ENCODE data around the gene STMP1. TPM values are rescaled to one million over a fixed set of nuclear protein-coding genes. Genes with fewer than 3 reads are reported as not detected.
A peak's percentile ranks its signal among the peaks of the same experiment; 100 is the strongest.
"Not testable (repeated sequence)": the region's sequence is repeated elsewhere in the genome, so short reads cannot be mapped to it uniquely, and the experiment has no call there.

STMP1 gene
- total RNA-seq, 1 donor from 2014 or later, result 10.1 TPM

- DNase-seq (ENCODE audit: low spot score in 2 of 2), result no peak
- H3K4me3 ChIP-seq, result no peak overlapping the region
- H3K4me1 ChIP-seq, result peaks cover 0 to 19% of the 10 kb centered on the region in 2 donors
- H3K9me3 ChIP-seq, result no peaks in the 10 kb centered on the region
- no peaks in the 10 kb centered on the region for H3K36me3 ChIP-seq
- H3K27ac ChIP-seq, result peak overlapping the region in 1 of 2 donors; percentile 34
- TF ChIP-seq CTCF (IDR thresholded peaks at IDR 0.05), result no peak
- intact Hi-C loops (cut with DNase I), result no loop called here
- no peaks in the 10 kb centered on the region for H3K27me3 ChIP-seq
Observed at GRCh38 chr7:135665042-135665441, 2.7 kb downstream of the STMP1 start.

- no peak for TF ChIP-seq CTCF (IDR thresholded peaks at IDR 0.05)
- H3K27me3 ChIP-seq, result no peaks in the 10 kb centered on the region
- H3K9me3 ChIP-seq, result no peaks in the 10 kb centered on the region
- H3K36me3 ChIP-seq, result no peaks in the 10 kb centered on the region
- no peak overlapping the region for H3K4me3 ChIP-seq
- H3K27ac ChIP-seq, result no peak overlapping the region
- DNase-seq (ENCODE audit: low spot score in 2 of 2), result no peak
- H3K4me1 ChIP-seq, result peaks cover 0 to 26% of the 10 kb centered on the region in 2 donors
- intact Hi-C loops (cut with DNase I), result no loop called here
Observed at GRCh38 chr7:135666156-135666555, 3.8 kb downstream of the STMP1 start.

- no peaks in the 10 kb centered on the region for H3K9me3 ChIP-seq
- TF ChIP-seq CTCF (IDR thresholded peaks at IDR 0.05), result no peak
- no peak overlapping the region for H3K27ac ChIP-seq
- DNase-seq (ENCODE audit: low spot score in 2 of 2), result no peak
- H3K27me3 ChIP-seq, result no peaks in the 10 kb centered on the region
- H3K36me3 ChIP-seq, result no peaks in the 10 kb centered on the region
- peaks cover 0 to 29% of the 10 kb centered on the region in 2 donors for H3K4me1 ChIP-seq
- H3K4me3 ChIP-seq, result no peak overlapping the region
- intact Hi-C loops (cut with DNase I), result no loop called here
Observed at GRCh38 chr7:135666846-135667245, 4.5 kb downstream of the STMP1 start.

GRCh38 chr7:135667626-135668025, 5.3 kb downstream of the STMP1 start:
- H3K27me3 ChIP-seq; H3K9me3 ChIP-seq; H3K27ac ChIP-seq; H3K36me3 ChIP-seq; DNase-seq (ENCODE audit: low spot score in 2 of 2); H3K4me3 ChIP-seq; intact Hi-C loops (cut with DNase I): not testable (repeated sequence)
- H3K4me1 ChIP-seq, result peaks cover 0 to 37% of the 10 kb centered on the region in 2 donors

GRCh38 chr7:135668852-135669395, 6.6 kb downstream of the STMP1 start:
- H3K36me3 ChIP-seq; DNase-seq (ENCODE audit: low spot score in 2 of 2); H3K9me3 ChIP-seq; H3K27me3 ChIP-seq; intact Hi-C loops (cut with DNase I); H3K4me3 ChIP-seq; H3K27ac ChIP-seq: not testable (repeated sequence)
- H3K4me1 ChIP-seq, result peaks cover 0 to 39% of the 10 kb centered on the region in 2 donors

GRCh38 chr7:135669774-135670173, 7.5 kb downstream of the STMP1 start:
- Histone ChIP-seq H3K36me3 (peaks cover 0 to 8% of the 10 kb centered on the region in 2 donors), H3K4me1 (peaks cover 0 to 31% of the 10 kb centered on the region in 2 donors), H3K27ac (peak overlapping the region; percentile 34 to 48), H3K4me3 (no peak overlapping the region), H3K27me3 (no peaks in the 10 kb centered on the region), H3K9me3 (no peaks in the 10 kb centered on the region)
- intact Hi-C loops (cut with DNase I), result no loop called here
- DNase-seq (ENCODE audit: low spot score in 2 of 2), result no peak
- no peak for TF ChIP-seq CTCF (IDR thresholded peaks at IDR 0.05)

- no peak for DNase-seq (ENCODE audit: low spot score in 2 of 2)
- Histone ChIP-seq H3K4me3 (no peak overlapping the region), H3K27me3 (no peaks in the 10 kb centered on the region), H3K27ac (peak overlapping the region; percentile 34 to 48), H3K4me1 (peaks cover 0 to 29% of the 10 kb centered on the region in 2 donors), H3K36me3 (peaks cover 0 to 8% of the 10 kb centered on the region in 2 donors), H3K9me3 (no peaks in the 10 kb centered on the region)
- TF ChIP-seq CTCF (IDR thresholded peaks at IDR 0.05), result no peak
- intact Hi-C loops (cut with DNase I), result no loop called here
Observed at GRCh38 chr7:135670179-135670578, 7.9 kb downstream of the STMP1 start.

Data from ascending aorta (tissue), 2 donors.